Calu3 (cell line): ENCODE results near the gene SHROOM3. TPM values are rescaled to one million over a fixed set of nuclear protein-coding genes. Genes with fewer than 3 reads are reported as not detected.

Experiments used
- BruUV-seq: library from RNA; stranded (reverse); fragments of 400-500 nt; replicated peaks from 2 replicates; lab custom pipeline; 2021; lab: Mats Ljungman, UMichigan
- CTCF ChIA-PET: fragments of 300-600 bp; sonication (Branson Sonifier 250); formaldehyde crosslinking; loops from one replicate; lab custom pipeline; 2022; ENCODE audit warnings: antibody characterized with exemption; lab: Charles Lee
- DNase-seq: peaks from one replicate; pipeline ENCODE4 v3.0.0; 2022
- H3K27ac Mint-ChIP-seq: one replicate; pipeline ENCODE4 v1.8.0; 2022; ENCODE audit warnings: mixed read lengths; ENCODE audit not compliant: unreplicated experiment
- H3K27me3 Mint-ChIP-seq: one replicate; pipeline ENCODE4 v1.8.0; 2022; ENCODE audit warnings: mixed read lengths; ENCODE audit not compliant: unreplicated experiment
- H3K36me3 Mint-ChIP-seq: one replicate; pipeline ENCODE4 v1.8.0; 2022; ENCODE audit warnings: mild to moderate bottlenecking, moderate library complexity, mixed read lengths; ENCODE audit not compliant: insufficient read depth, unreplicated experiment
- H3K4me1 Mint-ChIP-seq: one replicate; pipeline ENCODE4 v1.8.0; 2022; ENCODE audit warnings: mild to moderate bottlenecking, low read depth, mixed read lengths; ENCODE audit not compliant: unreplicated experiment
- H3K4me3 Mint-ChIP-seq: one replicate; pipeline ENCODE4 v1.8.0; 2022; ENCODE audit warnings: mild to moderate bottlenecking, low read depth, moderate library complexity, mixed read lengths; ENCODE audit not compliant: unreplicated experiment
- H3K9me3 Mint-ChIP-seq: one replicate; pipeline ENCODE4 v1.8.0; 2022; ENCODE audit warnings: low read depth, mixed read lengths; ENCODE audit not compliant: unreplicated experiment
- CTCF ChIP-seq: fragments of 200-600 bp; IDR thresholded peaks from one replicate; pipeline ENCODE4 v1.8.0; 2022; ENCODE audit warnings: antibody characterized with exemption; ENCODE audit not compliant: unreplicated experiment
- intact Hi-C: fragments of 100-400 bp; cut with micrococcal nuclease; formaldehyde crosslinking; loops from one replicate; pipeline ENCODE4 v1.10.0; 2022; ENCODE audit not compliant: unreplicated experiment
- total RNA-seq: library from RNA; stranded (reverse); gene quantifications from 2 replicates; pipeline ENCODE4 v1.2.3, GENCODE V29; 2022

Gene SHROOM3
- total RNA-seq, 1 experiment from 2014 or later = 114 TPM

- Mint-ChIP-seq H3K4me3 (peak overlapping the region; percentile 77), H3K36me3 (peaks cover 64% of the 10 kb centered on the region), H3K27ac (peak overlapping the region; percentile 81), H3K9me3 (no peaks in the 10 kb centered on the region), H3K4me1 (peaks cover 43% of the 10 kb centered on the region), H3K27me3 (no peaks in the 10 kb centered on the region)
- CTCF ChIA-PET = interaction anchor here (0.9 to 1.5 kb wide), 2 partner anchors 19 to 76 kb away, joined by 3 to 4 read pairs; no protein-coding TSS in a partner anchor
- BruUV-seq = TSS peak; percentile 50
- TF ChIP-seq CTCF = no peak
- intact Hi-C loops = loop anchor here (5.0 kb wide), 1 partner anchor 77 kb away; no protein-coding TSS in a partner anchor
- DNase-seq = peak; percentile 32
Observed at GRCh38 chr4:76589402-76589801, 154.4 kb downstream of the SHROOM3 start.

- H3K4me1 Mint-ChIP-seq = peaks cover 42% of the 10 kb centered on the region
- no TSS peak for BruUV-seq
- H3K4me3 Mint-ChIP-seq = peak overlapping the region; percentile 77
Observed at GRCh38 chr4:76589872-76590797, 155.1 kb downstream of the SHROOM3 start.

GRCh38 chr4:76590798-76591281 lies 155.8 kb downstream of the SHROOM3 start:
- intact Hi-C loops = no loop called here
- Mint-ChIP-seq H3K9me3 (no peaks in the 10 kb centered on the region), H3K27ac (peak overlapping the region; percentile 81), H3K4me3 (peak overlapping the region; percentile 77), H3K36me3 (peaks cover 59% of the 10 kb centered on the region), H3K4me1 (peaks cover 43% of the 10 kb centered on the region), H3K27me3 (no peaks in the 10 kb centered on the region)
- no peak for DNase-seq
- BruUV-seq = no TSS peak
- CTCF ChIA-PET = no interaction called here
- TF ChIP-seq CTCF = no peak

More at GRCh38 chr4:76589872-76590797, 155.1 kb downstream of the SHROOM3 start:
- TF ChIP-seq CTCF = no peak
- Mint-ChIP-seq H3K9me3 (no peaks in the 10 kb centered on the region), H3K36me3 (peaks cover 60% of the 10 kb centered on the region), H3K27ac (peak overlapping the region; percentile 81), H3K27me3 (no peaks in the 10 kb centered on the region)
- intact Hi-C loops = loop anchor here (5.0 kb wide), 1 partner anchor 78 kb away; no protein-coding TSS in a partner anchor
- CTCF ChIA-PET = interaction anchor here (0.6 to 1.5 kb wide), 4 partner anchors 15 to 133 kb away, joined by 3 to 4 read pairs (median 3); no protein-coding TSS in a partner anchor
- peak; percentile 68 for DNase-seq

- peak overlapping the region; percentile 75 for H3K27ac Mint-ChIP-seq
- no peak for TF ChIP-seq CTCF
- H3K9me3 Mint-ChIP-seq = no peaks in the 10 kb centered on the region
- intact Hi-C loops = no loop called here
- no TSS peak for BruUV-seq
- CTCF ChIA-PET = no interaction called here
- peak overlapping the region; percentile 32 for H3K4me3 Mint-ChIP-seq
- no peaks in the 10 kb centered on the region for H3K27me3 Mint-ChIP-seq
- H3K4me1 Mint-ChIP-seq = peaks cover 55% of the 10 kb centered on the region
- DNase-seq = no peak
- peaks cover 52% of the 10 kb centered on the region for H3K36me3 Mint-ChIP-seq
Observed at GRCh38 chr4:76591992-76592391, 157.0 kb downstream of the SHROOM3 start.
